Thoracic aorta (tissue), 2 donors: ENCODE measurements around the gene BPIFB2. TPM values are rescaled to one million over a fixed set of nuclear protein-coding genes. Genes with fewer than 3 reads are reported as not detected.

ENCODE experiments used
- ATAC-seq: fragments of 150-250 bp; one replicate; pipeline ENCODE4 v1.8.0; 2017; ENCODE audit warnings: low read depth; ENCODE audit not compliant: insufficient number of reproducible peaks, low FRiP score
- DNase-seq: peaks from one replicate; pipeline ENCODE4 v3.0.0-alpha.2; 2020; ENCODE audit warnings: low spot score
- H3K27ac ChIP-seq, 2 donors: fragments of 200-600 bp; sonication (generic); 1 replicate in 1 of 2; 2 replicates in 1 of 2; pipeline ENCODE4 v1.5.1; 2016; ENCODE audit warnings: mild to moderate bottlenecking in 2 of 2, moderate library complexity in 2 of 2
- H3K27me3 ChIP-seq: fragments of 200-600 bp; sonication (generic); replicated peaks from 2 replicates; pipeline ENCODE4 v1.6.0; 2016; ENCODE audit warnings: mild to moderate bottlenecking; ENCODE audit not compliant: insufficient read depth
- H3K36me3 ChIP-seq: fragments of 200-600 bp; sonication (generic); one replicate; pipeline ENCODE4 v1.5.1; 2016
- H3K4me1 ChIP-seq, 2 donors: fragments of 200-600 bp; sonication (generic); 1 replicate in 1 of 2; 2 replicates in 1 of 2; pipeline versions ENCODE4 v1.5.1 to v1.6.0; 2016; ENCODE audit warnings: low read depth in 2 of 2, mild to moderate bottlenecking in 1 of 2; ENCODE audit not compliant: control insufficient read depth in 1 of 2
- H3K4me3 ChIP-seq: fragments of 200-600 bp; sonication (generic); 2 replicates; pipeline ENCODE4 v1.5.1; 2016; ENCODE audit warnings: mild to moderate bottlenecking
- H3K9me3 ChIP-seq: fragments of 200-600 bp; sonication (generic); 2 replicates; pipeline ENCODE4 v1.5.1; 2016
- total RNA-seq, 2 donors: library from RNA; depleted of rRNA; stranded (reverse); fragments of >200 nt; gene quantifications; one replicate each; pipeline versions ENCODE4 v1.1.0 to v1.2.3, GENCODE V29; 2016
- TF ChIP-seq, protein P1 (sequence below): fragments of 200-600 bp; sonication (generic); IDR thresholded peaks from one replicate; pipeline ENCODE4 v1.5.1; 2019; ENCODE audit warnings: antibody characterized with exemption

BPIFB2 gene
- total RNA-seq, 2 donors from 2014 or later = not detected

DNA sequence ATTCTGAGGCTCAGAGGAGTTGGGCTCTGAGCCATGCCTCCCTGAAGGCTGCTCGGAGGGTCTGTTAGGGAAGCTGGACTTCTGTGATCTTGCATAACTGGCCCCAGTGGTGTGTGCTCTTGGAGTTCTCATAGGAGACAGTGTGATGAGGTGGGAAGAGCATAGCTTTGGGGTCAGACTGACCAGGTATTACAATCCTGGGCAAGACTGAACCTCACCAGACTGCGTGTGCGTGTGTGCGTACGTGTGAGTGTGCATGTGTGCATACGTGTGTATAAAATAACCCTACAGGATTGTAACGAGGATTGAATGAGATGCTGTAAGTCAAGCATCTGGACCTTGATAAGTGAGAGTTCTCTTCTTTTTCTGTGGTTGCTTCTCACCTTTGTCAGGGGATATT is 10.0 kb downstream of the BPIFB2 start:
- no peak overlapping the region for H3K27ac ChIP-seq
- no peaks in the 10 kb centered on the region for H3K36me3 ChIP-seq
- no peak overlapping the region for H3K4me3 ChIP-seq
- H3K27me3 ChIP-seq = no peaks in the 10 kb centered on the region
- no peaks in the 10 kb centered on the region for H3K4me1 ChIP-seq
- H3K9me3 ChIP-seq = no peaks in the 10 kb centered on the region
- TF ChIP-seq, protein P1, sequence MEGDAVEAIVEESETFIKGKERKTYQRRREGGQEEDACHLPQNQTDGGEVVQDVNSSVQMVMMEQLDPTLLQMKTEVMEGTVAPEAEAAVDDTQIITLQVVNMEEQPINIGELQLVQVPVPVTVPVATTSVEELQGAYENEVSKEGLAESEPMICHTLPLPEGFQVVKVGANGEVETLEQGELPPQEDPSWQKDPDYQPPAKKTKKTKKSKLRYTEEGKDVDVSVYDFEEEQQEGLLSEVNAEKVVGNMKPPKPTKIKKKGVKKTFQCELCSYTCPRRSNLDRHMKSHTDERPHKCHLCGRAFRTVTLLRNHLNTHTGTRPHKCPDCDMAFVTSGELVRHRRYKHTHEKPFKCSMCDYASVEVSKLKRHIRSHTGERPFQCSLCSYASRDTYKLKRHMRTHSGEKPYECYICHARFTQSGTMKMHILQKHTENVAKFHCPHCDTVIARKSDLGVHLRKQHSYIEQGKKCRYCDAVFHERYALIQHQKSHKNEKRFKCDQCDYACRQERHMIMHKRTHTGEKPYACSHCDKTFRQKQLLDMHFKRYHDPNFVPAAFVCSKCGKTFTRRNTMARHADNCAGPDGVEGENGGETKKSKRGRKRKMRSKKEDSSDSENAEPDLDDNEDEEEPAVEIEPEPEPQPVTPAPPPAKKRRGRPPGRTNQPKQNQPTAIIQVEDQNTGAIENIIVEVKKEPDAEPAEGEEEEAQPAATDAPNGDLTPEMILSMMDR = no peak
- DNase-seq = no peak
- ATAC-seq = no peak

DNA sequence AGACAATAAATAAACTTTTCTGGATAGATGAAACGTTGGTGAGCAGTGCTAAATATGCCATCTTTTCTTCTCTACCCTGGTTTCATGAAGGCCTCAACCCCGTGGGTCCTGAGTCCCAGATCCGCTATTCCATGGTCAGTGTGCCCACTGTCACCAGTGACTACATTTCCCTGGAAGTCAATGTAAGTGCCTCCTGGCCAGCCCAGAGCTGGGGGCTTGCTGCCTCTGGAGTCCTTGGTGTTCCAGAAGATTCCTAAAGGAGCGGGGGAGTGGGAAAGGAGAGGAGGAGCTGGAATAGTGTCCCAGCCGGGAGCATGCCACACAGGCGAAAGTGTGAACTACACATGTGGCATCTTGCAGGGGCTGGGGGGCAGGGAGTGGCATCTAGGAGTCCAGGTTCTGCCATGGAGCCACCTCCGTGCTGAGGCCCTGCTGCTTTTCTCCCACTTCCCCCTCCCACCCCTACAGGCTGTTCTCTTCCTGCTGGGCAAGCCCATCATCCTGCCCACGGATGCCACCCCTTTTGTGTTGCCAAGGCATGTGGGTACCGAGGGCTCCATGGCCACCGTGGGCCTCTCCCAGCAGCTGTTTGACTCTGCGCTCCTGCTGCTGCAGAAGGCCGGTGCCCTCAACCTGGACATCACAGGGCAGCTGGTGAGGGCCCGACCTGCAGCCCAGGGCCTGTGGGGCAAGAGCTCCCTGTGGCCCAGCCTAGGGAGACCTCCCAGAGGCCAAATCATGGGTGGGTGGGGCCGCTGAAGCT is 10.8 kb downstream of the BPIFB2 start:
- Histone ChIP-seq H3K4me3 (no peak overlapping the region), H3K4me1 (no peaks in the 10 kb centered on the region), H3K9me3 (no peaks in the 10 kb centered on the region), H3K27me3 (no peaks in the 10 kb centered on the region), H3K27ac (no peak overlapping the region), H3K36me3 (no peaks in the 10 kb centered on the region)
- TF ChIP-seq, protein P1 = no peak
- DNase-seq = no peak
- no peak for ATAC-seq

DNA sequence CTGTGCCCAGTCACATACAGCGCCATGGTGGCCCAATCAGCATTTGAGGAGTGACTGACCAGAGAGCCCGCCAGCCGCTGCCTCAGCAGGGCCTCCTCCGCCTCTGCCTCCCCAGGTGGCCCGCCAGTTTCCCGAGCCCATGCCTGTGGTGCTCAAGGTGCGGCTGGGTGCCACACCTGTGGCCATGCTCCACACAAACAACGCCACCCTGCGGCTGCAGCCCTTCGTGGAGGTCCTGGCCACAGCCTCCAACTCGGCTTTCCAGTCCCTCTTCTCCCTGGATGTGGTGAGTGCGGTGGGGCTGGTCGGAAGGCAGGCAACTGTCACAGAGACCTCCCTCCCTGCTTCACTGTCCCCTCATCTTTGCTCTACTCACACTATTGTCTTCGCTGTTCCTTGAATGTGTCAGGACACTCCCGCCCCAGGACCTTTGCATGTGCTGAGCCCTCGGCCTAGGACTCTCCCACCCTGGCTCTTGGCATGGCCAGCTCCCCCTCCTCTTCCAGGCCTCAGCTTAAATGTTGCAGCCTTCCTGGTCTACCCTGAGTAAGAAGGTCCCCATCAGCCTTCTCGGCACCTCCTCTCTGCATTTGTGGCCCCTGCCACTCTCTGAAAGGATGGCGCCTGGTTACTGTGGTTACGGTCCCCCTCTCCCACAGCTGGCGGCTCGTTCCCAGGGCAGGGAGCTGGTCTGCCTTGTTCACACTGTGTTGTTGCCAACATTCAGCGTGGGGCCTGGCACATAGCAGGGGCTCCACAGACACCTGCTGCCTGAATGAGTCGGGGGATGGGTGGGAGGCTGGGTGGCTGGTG is 12.2 kb downstream of the BPIFB2 start:
- TF ChIP-seq, protein P1 = no peak
- Histone ChIP-seq H3K4me1 (no peaks in the 10 kb centered on the region), H3K9me3 (no peaks in the 10 kb centered on the region), H3K4me3 (no peak overlapping the region), H3K27me3 (no peaks in the 10 kb centered on the region), H3K36me3 (no peaks in the 10 kb centered on the region), H3K27ac (no peak overlapping the region)
- ATAC-seq = no peak
- DNase-seq = no peak

DNA sequence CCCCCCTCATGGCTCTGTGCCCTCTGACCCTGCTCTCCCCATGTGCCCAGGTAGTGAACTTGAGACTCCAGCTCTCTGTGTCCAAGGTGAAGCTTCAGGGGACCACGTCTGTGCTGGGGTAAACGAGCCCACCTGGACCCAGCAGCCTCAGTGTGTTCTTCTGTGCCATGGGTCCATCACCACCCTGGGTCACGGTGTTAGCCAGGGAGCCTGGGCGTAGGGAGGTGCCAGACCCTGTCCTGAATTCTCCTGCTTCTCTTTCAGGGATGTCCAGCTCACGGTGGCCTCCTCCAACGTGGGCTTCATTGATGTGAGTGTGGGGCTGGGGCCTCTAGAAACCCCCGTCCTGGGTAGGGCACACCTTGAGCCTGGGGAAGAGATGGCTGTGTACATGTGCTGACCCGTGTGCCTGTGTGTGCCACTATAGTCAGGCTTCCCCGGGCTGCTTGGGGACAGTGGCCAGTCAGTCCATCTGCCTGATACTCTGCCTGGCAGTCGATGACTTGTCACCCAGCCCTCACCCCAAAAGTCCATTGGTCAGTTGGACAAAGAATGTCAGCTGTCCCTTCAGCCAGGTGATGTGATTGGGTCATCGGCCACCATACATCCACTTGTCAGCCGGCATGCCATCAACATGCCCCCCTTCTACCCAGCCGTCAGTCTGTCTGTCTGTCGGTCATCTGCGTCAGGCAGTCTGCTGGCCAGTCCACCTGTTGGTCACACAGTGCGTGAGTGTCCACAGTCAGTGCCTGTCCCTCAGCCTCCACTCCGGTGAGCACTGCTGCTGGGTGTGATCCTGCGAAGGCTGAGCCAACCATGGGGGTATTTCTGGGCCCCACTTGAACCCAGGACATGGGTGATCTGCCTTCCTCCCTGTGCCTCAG is 13.0 kb downstream of the BPIFB2 start:
- ATAC-seq (no peak), DNase-seq (no peak)
- Histone ChIP-seq H3K36me3 (no peaks in the 10 kb centered on the region), H3K27ac (no peak overlapping the region), H3K4me3 (no peak overlapping the region), H3K9me3 (no peaks in the 10 kb centered on the region), H3K27me3 (no peaks in the 10 kb centered on the region), H3K4me1 (no peaks in the 10 kb centered on the region)
- TF ChIP-seq, protein P1 = no peak
